H1 (cell line): Measurements from ENCODE around the gene NOG. TPM values are rescaled to one million over a fixed set of nuclear protein-coding genes. Genes with fewer than 3 reads are reported as not detected.

ENCODE experiments used
- CEBPB ChIP-seq: IDR thresholded peaks from 2 replicates; pipeline ENCODE4 v1.6.1; 2012; ENCODE audit warnings: low read depth, low read length
- CTBP2 ChIP-seq: IDR thresholded peaks from 2 replicates; pipeline ENCODE4 v1.7.0; 2011; ENCODE audit warnings: borderline replicate concordance, mild to moderate bottlenecking, moderate library complexity, mixed read lengths, low read length; ENCODE audit not compliant: insufficient read depth, insufficient read length
- EZH2 ChIP-seq: fragments of 200-600 bp; sonication (generic); IDR thresholded peaks from 2 replicates; pipeline ENCODE4 v1.7.1; 2012; ENCODE audit warnings: low read depth, mild to moderate bottlenecking, moderate library complexity, low read length, inconsistent platforms; ENCODE audit not compliant: severe bottlenecking
- SRF ChIP-seq: IDR thresholded peaks from 2 replicates; pipeline ENCODE4 v1.6.1; 2011; ENCODE audit warnings: mild to moderate bottlenecking, low read depth, low read length, moderate library complexity
- polyA plus RNA-seq, 7 experiments: library from polyadenylated mRNA; depleted of rRNA in 3 of 7; stranded (reverse) in 5 of 7; unstranded in 2 of 7; fragments of >200 nt in 5 of 7; fragments of 200-250 nt in 2 of 7; gene quantifications; 1 replicate in 5 of 7; 2 replicates in 1 of 7; 4 replicates in 1 of 7; pipeline versions ENCODE4 v1.2.1 to v1.2.3, GENCODE V29; 2011 to 2013; ENCODE audit warnings: missing spikeins in 2 of 7, mixed read lengths in 2 of 7
- total RNA-seq: library from RNA; stranded (reverse); fragmentation: NEBNext Ultra II Directional; extraction: Animal tissue kit (Norgen Biotek cat#: 25700); gene quantifications from 2 replicates; pipeline ENCODE4 v1.2.1, GENCODE V29; 2021
- TF ChIP-seq, protein P1 (sequence below): IDR thresholded peaks from 2 replicates; pipeline ENCODE4 v1.6.1; 2012; ENCODE audit warnings: inconsistent platforms

Gene NOG
- total and polyA plus RNA-seq, 2 of the 8 experiments (the other 6 are each of a cell fraction or from before 2014, with no cell fraction given) = 0.35 TPM

DNA sequence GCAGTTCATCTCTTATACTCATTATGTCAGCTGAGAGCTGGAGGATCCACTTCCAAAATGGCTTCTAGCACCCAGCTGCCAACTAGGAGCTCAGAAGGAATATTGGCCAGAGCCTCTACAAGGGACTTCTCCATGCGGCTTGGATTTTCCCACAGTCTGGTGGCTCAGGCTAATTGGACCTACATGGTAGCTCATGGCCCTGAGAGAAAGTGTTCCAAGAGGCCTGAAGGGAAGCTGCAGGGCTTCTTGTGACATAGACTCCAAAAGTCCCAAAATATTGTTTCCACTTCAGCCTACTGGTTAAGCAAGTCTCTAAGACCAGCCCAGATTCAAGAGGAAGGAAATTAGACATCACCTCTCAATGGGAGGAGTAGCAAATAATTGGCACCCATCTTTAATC lies 6.8 kb downstream of the NOG start (continued):
- TF ChIP-seq CTBP2 (no peak), SRF (no peak), CEBPB (no peak), EZH2 (no peak)
- TF ChIP-seq, protein P1, sequence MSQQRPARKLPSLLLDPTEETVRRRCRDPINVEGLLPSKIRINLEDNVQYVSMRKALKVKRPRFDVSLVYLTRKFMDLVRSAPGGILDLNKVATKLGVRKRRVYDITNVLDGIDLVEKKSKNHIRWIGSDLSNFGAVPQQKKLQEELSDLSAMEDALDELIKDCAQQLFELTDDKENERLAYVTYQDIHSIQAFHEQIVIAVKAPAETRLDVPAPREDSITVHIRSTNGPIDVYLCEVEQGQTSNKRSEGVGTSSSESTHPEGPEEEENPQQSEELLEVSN = no peak
